Parathyroid adenoma (tissue), 2 donors: ENCODE results near the gene RNASE9.

Experiments used
- H2AFZ ChIP-seq: fragments of 300-600 bp; sonication (generic); one replicate; pipeline ENCODE4 v1.7.0; 2017; ENCODE audit warnings: antibody characterized with exemption, mild to moderate bottlenecking
- H3K27ac ChIP-seq: fragments of 300-600 bp; sonication (generic); one replicate; pipeline ENCODE4 v1.7.0; 2017
- H3K27me3 ChIP-seq: fragments of 300-600 bp; sonication (generic); one replicate; pipeline ENCODE4 v1.7.0; 2017; ENCODE audit warnings: low read length; ENCODE audit not compliant: control insufficient read depth, insufficient read depth
- H3K36me3 ChIP-seq: fragments of 300-600 bp; sonication (generic); one replicate; pipeline ENCODE4 v1.7.0; 2017; ENCODE audit warnings: low read length; ENCODE audit not compliant: control insufficient read depth, insufficient read depth
- H3K4me1 ChIP-seq: fragments of 300-600 bp; sonication (generic); one replicate; pipeline ENCODE4 v1.7.0; 2017; ENCODE audit warnings: control low read depth
- H3K4me2 ChIP-seq: fragments of 300-600 bp; sonication (generic); one replicate; pipeline ENCODE4 v1.7.0; 2017; ENCODE audit warnings: low read length
- H3K4me3 ChIP-seq: fragments of 300-600 bp; sonication (generic); one replicate; pipeline ENCODE4 v1.7.0; 2017; ENCODE audit warnings: low read depth, low read length
- H3K79me2 ChIP-seq: fragments of 300-600 bp; sonication (generic); one replicate; pipeline ENCODE4 v1.7.0; 2017; ENCODE audit warnings: control low read depth
- H3K9ac ChIP-seq: fragments of 300-600 bp; sonication (generic); one replicate; pipeline ENCODE4 v1.7.0; 2017; ENCODE audit warnings: mild to moderate bottlenecking
- H3K9me3 ChIP-seq: fragments of 300-600 bp; sonication (generic); one replicate; pipeline ENCODE4 v1.7.0; 2017; ENCODE audit warnings: low read length; ENCODE audit not compliant: control insufficient read depth
- CTCF ChIP-seq: fragments of 300-600 bp; sonication (generic); IDR thresholded peaks from one replicate; pipeline ENCODE4 v1.7.0; 2017; ENCODE audit warnings: antibody characterized with exemption, mild to moderate bottlenecking
- donor health status: primary hyperparathyroidism.

The RNASE9 gene

GRCh38 chr14:20560961-20561360 is at the start of gene RNASE9:
TSS of gene RNASE9 (minus strand) at chr14:20561047.
- no peaks in the 10 kb centered on the region for H3K9me3 ChIP-seq
- no peak within 1 kb of the TSS for H3K27ac ChIP-seq
- TF ChIP-seq CTCF = no peak
- no peak within 1 kb of the TSS for H2AFZ ChIP-seq
- H3K79me2 ChIP-seq = no peaks in the 10 kb centered on the region
- peaks cover 2% of the 10 kb centered on the region for H3K4me1 ChIP-seq
- H3K4me3 ChIP-seq = no peak within 1 kb of the TSS
- no peaks in the 10 kb centered on the region for H3K27me3 ChIP-seq
- H3K4me2 ChIP-seq = no peak within 1 kb of the TSS
- no peaks in the 10 kb centered on the region for H3K36me3 ChIP-seq
- no peak within 1 kb of the TSS for H3K9ac ChIP-seq

- H3K9ac ChIP-seq = no peak overlapping the region
- H3K4me3 ChIP-seq = peak overlapping the region; percentile 90
- no peaks in the 10 kb centered on the region for H3K79me2 ChIP-seq
- no peak for TF ChIP-seq CTCF
- no peaks in the 10 kb centered on the region for H3K9me3 ChIP-seq
- peak overlapping the region; percentile 71 for H2AFZ ChIP-seq
- H3K4me2 ChIP-seq = peak overlapping the region; percentile 94
- no peaks in the 10 kb centered on the region for H3K27me3 ChIP-seq
- peaks cover 5% of the 10 kb centered on the region for H3K4me1 ChIP-seq
- H3K27ac ChIP-seq = peak overlapping the region; percentile 40
- no peaks in the 10 kb centered on the region for H3K36me3 ChIP-seq
Observed at GRCh38 chr14:20610002-20610765, 49.3 kb upstream of the RNASE9 start.

- no peak overlapping the region for H3K9ac ChIP-seq
- H3K27ac ChIP-seq = peak overlapping the region; percentile 40
- peak overlapping the region; percentile 90 for H3K4me3 ChIP-seq
- H3K79me2 ChIP-seq = no peaks in the 10 kb centered on the region
- H3K27me3 ChIP-seq = no peaks in the 10 kb centered on the region
- H2AFZ ChIP-seq = peak overlapping the region; percentile 71
- peaks cover 5% of the 10 kb centered on the region for H3K4me1 ChIP-seq
- TF ChIP-seq CTCF = peak; percentile 97
- no peaks in the 10 kb centered on the region for H3K36me3 ChIP-seq
- H3K9me3 ChIP-seq = no peaks in the 10 kb centered on the region
- H3K4me2 ChIP-seq = peak overlapping the region; percentile 94
Observed at GRCh38 chr14:20609215-20610001, 48.6 kb upstream of the RNASE9 start.

GRCh38 chr14:20608383-20609110 is 47.7 kb upstream of the RNASE9 start:
- TF ChIP-seq CTCF = no peak
- H3K9me3 ChIP-seq = no peaks in the 10 kb centered on the region
- H3K27ac ChIP-seq = no peak overlapping the region
- H2AFZ ChIP-seq = no peak overlapping the region
- peaks cover 5% of the 10 kb centered on the region for H3K4me1 ChIP-seq
- no peak overlapping the region for H3K9ac ChIP-seq
- H3K4me2 ChIP-seq = no peak overlapping the region
- H3K79me2 ChIP-seq = no peaks in the 10 kb centered on the region
- no peak overlapping the region for H3K4me3 ChIP-seq
- no peaks in the 10 kb centered on the region for H3K27me3 ChIP-seq
- H3K36me3 ChIP-seq = no peaks in the 10 kb centered on the region
